ENCODE data around the gene ZNF718. TPM values are rescaled to one million over a fixed set of nuclear protein-coding genes. Genes with fewer than 3 reads are reported as not detected.
"Not testable (repeated sequence)": the region's sequence is repeated elsewhere in the genome, so short reads cannot be mapped to it uniquely, and the experiment has no call there.

Gene ZNF718
- 19.5 TPM for total RNA-seq (ENCODE audit: insufficient read depth, low replicate concordance)

- DNase-seq (ENCODE audit: low spot score), result peak; percentile 98
Measured at GRCh38 chr4:124275-125081, at the start of gene ZNF718. Gene ZNF718 (plus strand): TSS chr4:124501. CDS start chr4:124671, 170 bp downstream.

DNA sequence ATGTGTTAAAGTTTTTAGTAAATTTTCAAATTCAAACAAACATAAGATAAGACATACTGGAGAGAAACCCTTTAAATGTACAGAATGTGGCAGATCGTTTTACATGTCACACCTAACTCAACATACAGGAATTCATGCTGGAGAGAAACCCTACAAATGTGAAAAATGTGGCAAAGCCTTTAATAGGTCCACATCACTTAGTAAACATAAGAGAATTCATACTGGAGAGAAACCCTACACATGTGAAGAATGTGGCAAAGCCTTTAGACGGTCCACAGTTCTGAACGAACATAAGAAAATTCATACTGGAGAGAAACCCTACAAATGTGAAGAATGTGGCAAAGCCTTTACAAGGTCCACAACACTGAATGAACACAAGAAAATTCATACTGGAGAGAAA is 38.4 kb upstream of the ZNF718 start:
- no peak for DNase-seq (ENCODE audit: low spot score)

GRCh38 chr4:86559-87324 is 37.6 kb upstream of the ZNF718 start:
- DNase-seq (ENCODE audit: low spot score), result not testable (repeated sequence)

DNA sequence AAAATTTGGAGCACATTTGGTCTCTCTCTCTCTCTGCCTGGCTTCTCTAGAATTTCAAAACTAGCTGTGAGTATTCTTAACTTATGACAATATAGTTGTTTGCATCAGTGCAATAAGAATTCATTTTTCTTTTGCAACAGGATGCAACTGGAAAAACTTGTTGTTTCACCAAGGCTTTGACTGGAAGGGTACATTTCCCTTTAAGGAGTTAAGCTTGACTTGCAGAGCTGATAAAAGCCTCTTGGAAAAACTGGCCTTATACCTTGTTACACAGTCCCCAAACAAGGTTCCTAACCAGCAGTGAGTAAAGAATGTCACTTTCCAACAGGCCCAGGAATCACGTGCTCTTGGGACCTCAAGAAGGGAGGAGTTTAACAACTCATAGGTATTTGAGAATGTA is 25.9 kb upstream of the ZNF718 start:
- DNase-seq (ENCODE audit: low spot score), result no peak

DNA sequence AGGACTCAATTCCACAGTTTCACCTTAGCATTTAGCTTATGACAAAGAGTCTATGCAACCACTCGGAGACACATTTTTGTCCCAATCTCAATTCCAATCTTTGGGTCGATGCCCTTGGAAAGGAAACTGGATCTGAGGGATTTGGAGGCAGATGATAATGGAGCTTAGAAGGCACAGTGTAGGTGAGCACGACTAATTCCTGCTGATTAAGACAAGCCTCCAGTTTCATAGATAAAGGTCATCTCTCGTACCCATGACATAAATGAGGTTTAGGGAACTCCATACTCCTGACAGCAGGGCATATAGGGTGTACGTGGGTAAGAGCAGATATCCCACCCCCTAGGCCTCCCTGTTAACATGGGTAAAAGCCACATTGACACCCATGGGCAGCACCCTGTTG is 24.4 kb upstream of the ZNF718 start:
- DNase-seq (ENCODE audit: low spot score), result no peak

DNA sequence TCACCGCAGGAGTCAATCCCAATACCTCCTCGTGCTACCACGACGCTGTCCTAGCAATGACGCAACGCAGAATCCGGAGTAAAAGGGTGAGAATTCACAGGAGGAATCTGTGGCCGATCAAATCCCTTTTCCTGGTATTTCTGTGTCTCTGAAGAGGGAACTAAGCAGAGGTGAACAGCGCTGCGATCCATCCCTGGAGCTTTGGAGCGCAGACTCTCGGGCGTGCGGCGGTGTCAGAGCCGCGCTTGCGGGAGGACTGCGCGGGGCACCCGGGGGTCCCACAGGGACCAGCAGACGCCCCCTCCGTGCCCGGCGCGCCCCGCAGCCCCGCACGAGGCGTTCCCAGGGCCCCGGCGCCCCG is 17.2 kb upstream of the ZNF718 start:
- no peak for DNase-seq (ENCODE audit: low spot score)

DNA sequence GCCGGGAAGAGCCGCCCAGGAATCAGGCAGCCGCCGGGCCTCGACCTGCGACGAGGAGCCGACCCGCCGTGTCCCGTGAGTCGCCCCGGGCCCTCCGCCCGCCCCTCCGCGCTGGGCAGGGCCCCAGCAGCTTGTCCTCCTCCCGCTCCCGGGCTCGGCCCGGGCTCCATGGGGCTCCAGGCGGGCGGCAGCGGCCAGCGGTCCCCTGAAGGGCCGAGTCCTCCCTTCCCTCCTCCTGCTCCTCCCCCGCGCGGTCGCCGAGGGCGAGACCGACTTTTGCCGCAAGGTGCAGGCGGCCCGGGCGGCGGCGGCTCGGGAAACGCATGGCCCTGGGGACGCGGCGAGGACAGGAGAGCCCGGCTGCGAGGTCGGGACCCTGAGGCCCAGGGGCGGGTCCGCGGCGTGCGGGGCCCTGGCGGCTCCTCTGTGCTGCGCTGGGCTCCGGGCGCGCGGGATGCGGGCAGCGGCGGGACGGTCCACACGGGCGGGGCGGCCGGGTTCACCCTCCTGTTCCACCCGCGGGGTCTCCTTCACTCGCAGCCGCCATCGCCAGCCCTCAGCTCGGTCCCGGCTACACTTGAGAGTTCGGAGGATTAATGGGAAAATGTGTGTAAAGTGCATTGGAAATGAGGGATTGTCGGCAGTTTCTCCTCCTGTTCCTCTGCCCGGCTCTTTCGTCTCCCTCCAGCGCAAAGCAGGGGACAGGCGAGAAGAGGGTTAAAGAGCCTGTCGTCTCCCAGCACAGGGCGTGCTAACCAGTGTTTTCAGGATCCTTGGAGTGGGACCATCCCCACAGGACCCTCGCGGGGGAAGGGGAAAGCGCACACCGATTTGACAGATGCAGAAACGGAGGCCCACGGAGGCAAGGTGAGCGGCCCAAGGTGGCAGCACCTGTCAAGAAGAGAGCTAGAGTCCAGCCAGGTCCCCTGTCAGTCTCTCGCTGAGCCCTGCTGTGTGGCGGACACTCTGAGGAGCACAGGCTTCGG is 16.6 kb upstream of the ZNF718 start:
- no peak for DNase-seq (ENCODE audit: low spot score)

DNA sequence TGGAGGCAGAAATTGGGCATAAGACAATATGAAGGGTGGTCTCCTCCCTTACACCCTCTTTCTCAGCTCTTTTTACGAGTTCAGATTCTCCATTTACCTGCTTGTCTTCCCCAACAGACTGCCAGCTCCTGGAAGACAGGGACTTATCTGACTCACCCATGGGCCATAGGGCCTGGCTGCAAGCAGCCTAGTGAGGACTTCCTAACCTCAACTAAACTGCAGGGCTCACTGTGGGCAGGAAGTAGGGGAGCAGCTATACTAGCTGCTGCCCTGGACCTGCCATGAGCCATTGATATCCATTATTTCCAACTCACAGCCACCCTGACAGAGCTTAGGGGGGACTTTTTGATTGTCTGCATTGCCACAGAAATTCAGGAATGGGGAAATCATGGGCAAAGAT is 11.5 kb upstream of the ZNF718 start:
- no peak for DNase-seq (ENCODE audit: low spot score)

DNA sequence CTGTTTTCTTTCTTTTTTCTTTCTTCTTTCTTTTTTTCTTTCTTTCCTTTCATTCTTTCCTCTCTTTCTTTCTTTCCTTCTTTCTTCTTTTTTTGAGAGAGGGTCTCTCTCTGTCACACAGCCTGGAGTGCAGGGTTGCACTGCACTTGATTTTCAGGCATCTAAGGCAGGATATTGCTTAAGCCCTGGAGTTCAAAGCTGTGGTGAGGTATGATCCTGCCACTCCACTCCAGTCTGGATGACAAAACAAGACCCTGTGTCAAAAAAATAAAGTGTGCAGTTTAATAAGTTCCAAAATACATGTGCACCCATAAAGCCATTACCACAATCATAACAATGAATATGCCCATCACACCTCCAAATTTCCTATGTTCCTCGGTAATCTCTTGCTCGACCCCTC is 10.6 kb upstream of the ZNF718 start:
- no peak for DNase-seq (ENCODE audit: low spot score)

DNA sequence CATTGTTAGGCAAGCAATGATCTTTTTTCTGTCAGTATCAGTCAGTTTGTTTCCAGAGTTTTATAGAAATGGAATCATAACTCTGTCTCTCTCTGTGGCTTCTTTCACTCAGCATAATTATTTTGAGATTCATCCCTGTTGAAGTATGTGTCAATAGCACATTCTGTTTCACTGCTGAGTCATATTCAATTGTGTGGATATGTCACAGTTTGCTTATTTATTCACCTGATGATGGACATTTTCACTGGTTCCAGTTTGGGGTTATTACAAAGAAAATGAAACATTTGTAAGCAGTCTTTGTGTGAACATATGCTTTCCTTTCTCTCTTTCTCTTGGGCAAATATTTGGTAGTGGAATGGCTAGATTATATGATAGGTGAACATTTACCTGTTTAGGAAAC is 10.2 kb upstream of the ZNF718 start:
- DNase-seq (ENCODE audit: low spot score), result no peak

- DNase-seq (ENCODE audit: low spot score), result no peak
Measured at GRCh38 chr4:116499-116898, 7.8 kb upstream of the ZNF718 start.

DNA sequence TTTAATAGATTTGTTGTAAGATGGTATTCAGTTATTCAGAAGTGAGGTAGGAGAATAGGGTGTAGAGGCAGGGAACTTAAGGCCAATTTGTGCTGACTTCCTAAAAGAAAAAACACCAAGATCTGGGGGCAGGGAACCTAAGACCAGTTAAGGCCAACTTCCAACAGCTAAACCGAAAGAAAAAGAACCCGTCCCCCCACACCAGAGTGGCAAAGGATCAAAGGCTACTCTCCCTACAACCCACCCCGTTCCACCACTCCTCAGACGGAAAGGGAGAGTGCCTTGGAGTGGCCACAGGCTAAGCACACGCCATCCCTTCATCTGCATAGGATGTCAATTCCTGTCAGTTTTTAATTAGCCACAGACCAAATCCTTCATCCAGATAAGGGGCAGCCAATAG is 3.7 kb upstream of the ZNF718 start:
- DNase-seq (ENCODE audit: low spot score), result no peak

- no peak for DNase-seq (ENCODE audit: low spot score)
Measured at GRCh38 chr4:121408-122084, 2.8 kb upstream of the ZNF718 start.

DNA sequence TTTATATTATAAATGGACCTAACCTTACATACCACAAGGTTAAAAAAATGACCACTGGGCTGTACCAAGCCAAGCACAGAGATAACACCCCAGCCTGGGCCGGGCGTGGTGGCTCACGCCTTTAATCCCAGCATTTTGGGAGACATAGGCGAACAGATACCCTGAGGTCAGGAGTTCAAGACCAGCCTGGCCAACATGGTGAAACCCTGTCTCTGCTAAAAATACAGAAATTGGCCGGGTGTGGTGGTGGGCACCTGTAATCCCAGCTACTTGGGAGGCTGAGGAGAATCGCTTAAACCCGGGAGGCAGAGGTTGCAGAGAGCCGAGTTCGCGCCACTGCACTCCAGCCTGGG is 403 bp upstream of the ZNF718 start:
- DNase-seq (ENCODE audit: low spot score), result not testable (repeated sequence)

- peak; percentile 5 for DNase-seq (ENCODE audit: low spot score)
Measured at GRCh38 chr4:125091-125771, 930 bp downstream of the ZNF718 start.

GRCh38 chr4:125833-126232 is 1.5 kb downstream of the ZNF718 start:
- no peak for DNase-seq (ENCODE audit: low spot score)

GRCh38 chr4:132483-132882 is 8.2 kb downstream of the ZNF718 start:
- DNase-seq (ENCODE audit: low spot score), result no peak

- DNase-seq (ENCODE audit: low spot score), result no peak
Measured at GRCh38 chr4:138935-139334, 14.6 kb downstream of the ZNF718 start.

DNA sequence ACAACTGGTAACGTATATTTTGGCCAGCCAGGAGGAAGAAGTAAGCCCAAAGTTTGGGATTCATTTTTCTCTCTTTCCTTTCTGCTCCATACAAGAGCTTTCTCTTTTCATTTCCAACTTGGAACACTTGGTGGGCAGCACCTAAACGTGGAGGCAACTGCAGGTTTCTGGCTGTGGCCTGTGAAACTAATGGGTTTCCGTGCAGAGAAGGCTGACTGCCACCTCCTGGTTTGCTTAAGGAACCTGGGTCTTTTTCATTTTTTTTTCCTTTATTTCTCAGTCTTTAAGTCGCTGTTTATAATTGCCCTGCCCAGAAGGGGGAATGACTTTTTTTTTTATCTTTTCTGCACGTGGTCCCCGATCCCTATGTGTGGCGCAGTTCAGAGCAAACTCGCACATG is 15.4 kb downstream of the ZNF718 start:
- no peak for DNase-seq (ENCODE audit: low spot score)

- no peak for DNase-seq (ENCODE audit: low spot score)
Measured at GRCh38 chr4:146621-147020, 22.3 kb downstream of the ZNF718 start.

DNA sequence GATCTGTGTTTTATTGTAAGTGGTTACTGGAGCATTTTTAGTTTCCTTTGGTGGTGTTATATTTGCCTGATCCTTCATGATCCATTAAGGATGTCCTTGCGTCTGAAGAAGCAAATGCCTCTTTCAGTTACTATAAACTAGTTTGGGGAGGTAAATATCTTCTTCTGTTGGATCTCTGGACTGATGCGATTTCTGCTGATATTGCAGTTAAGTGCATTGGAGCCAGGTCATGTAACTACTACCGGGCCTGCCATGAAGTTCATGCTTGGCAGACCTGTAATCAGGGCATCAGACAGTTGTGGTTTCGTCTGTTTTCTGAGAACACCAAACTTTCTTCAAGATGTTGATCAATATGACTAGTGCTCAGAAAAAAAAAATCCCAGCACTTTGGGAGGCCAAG is 22.9 kb downstream of the ZNF718 start:
- DNase-seq (ENCODE audit: low spot score), result no peak
